ENCODE results near the gene GBX1.
A peak's percentile ranks its signal among the peaks of the same experiment; 100 is the strongest.

GBX1 gene

GRCh38 chr7:151110941-151111645 is 56.4 kb downstream of the GBX1 start:
- DNase-seq, result peak; percentile 79

- no peak for DNase-seq
Observed at GRCh38 chr7:151110236-151110940, 57.1 kb downstream of the GBX1 start.

GRCh38 chr7:151109094-151110048 is 58.1 kb downstream of the GBX1 start:
- no peak for DNase-seq

- no peak for DNase-seq
Observed at GRCh38 chr7:151107882-151108281, 59.6 kb downstream of the GBX1 start.

- DNase-seq, result no peak
Observed at GRCh38 chr7:151104411-151105235, 62.9 kb downstream of the GBX1 start.

GRCh38 chr7:151103973-151104372 is 63.5 kb downstream of the GBX1 start:
- DNase-seq, result no peak

- no peak for DNase-seq
Observed at GRCh38 chr7:151102991-151103390, 64.5 kb downstream of the GBX1 start.

GRCh38 chr7:151101621-151102396 is 65.7 kb downstream of the GBX1 start:
- no peak for DNase-seq

- no peak for DNase-seq
Observed at GRCh38 chr7:151100921-151101320, 66.6 kb downstream of the GBX1 start.

GRCh38 chr7:151099486-151100211 is 67.8 kb downstream of the GBX1 start:
- DNase-seq, result no peak

Data from CD4-positive, alpha-beta T cell treated with Interleukin-21 for 1 hour (primary cell).